CD14-positive monocyte (primary cell): ENCODE results near the gene OPRM1. TPM values are rescaled to one million over a fixed set of nuclear protein-coding genes. Genes with fewer than 3 reads are reported as not detected.

Source experiments
- DNase-seq, 3 donors: peaks; one replicate each; pipeline ENCODE4 v3.0.0-alpha.2; 2011 to 2022
- H2AFZ ChIP-seq: 2 replicates; pipeline ENCODE4 v1.6.0; 2012; ENCODE audit warnings: mild to moderate bottlenecking, low read depth, low read length, inconsistent platforms; ENCODE audit not compliant: insufficient read depth, poor library complexity, severe bottlenecking
- H3K27ac ChIP-seq, 2 donors: 1 replicate in 1 of 2; 2 replicates in 1 of 2; pipeline ENCODE4 v1.5.1; 2012 to 2013; ENCODE audit warnings: low read length in 2 of 2, control low read depth in 1 of 2, inconsistent platforms in 1 of 2, low read depth in 1 of 2, mild to moderate bottlenecking in 1 of 2
- H3K27me3 ChIP-seq, 2 donors: one replicate each; pipeline versions ENCODE4 v1.6.0 to v1.6.1; 2011 to 2013; ENCODE audit warnings: low read length in 2 of 2; ENCODE audit not compliant: control insufficient read depth in 2 of 2, insufficient read depth in 2 of 2
- H3K36me3 ChIP-seq, 2 donors: replicated peaks in 1 of 2; 1 replicate in 1 of 2; 2 replicates in 1 of 2; pipeline versions ENCODE4 v1.5.1 to v1.6.1; 2012 to 2013; ENCODE audit warnings: low read length in 2 of 2, control low read depth in 1 of 2, inconsistent platforms in 1 of 2, mild to moderate bottlenecking in 1 of 2; ENCODE audit not compliant: insufficient read depth in 2 of 2, control insufficient read depth in 1 of 2
- H3K4me1 ChIP-seq, 2 donors: 1 replicate in 1 of 2; 2 replicates in 1 of 2; pipeline versions ENCODE4 v1.5.1 to v1.6.1; 2012 to 2013; ENCODE audit warnings: low read length in 2 of 2, control low read depth in 1 of 2, inconsistent platforms in 1 of 2, mild to moderate bottlenecking in 1 of 2, moderate library complexity in 1 of 2; ENCODE audit not compliant: insufficient read depth in 2 of 2, control insufficient read depth in 1 of 2
- H3K4me2 ChIP-seq: replicated peaks from 2 replicates; pipeline ENCODE3; 2012; ENCODE audit warnings: low read length, moderate library complexity, mild to moderate bottlenecking; ENCODE audit not compliant: poor library complexity, severe bottlenecking; ENCODE audit errors: extremely low read depth
- H3K4me3 ChIP-seq, 3 experiments: fragments of 200-600 bp in 1 of 3; sonication (generic) in 1 of 3; replicated peaks in 1 of 3; 1 replicate in 2 of 3; 2 replicates in 1 of 3; pipeline ENCODE4 v1.5.1; 2011 to 2013; ENCODE audit warnings: low read length in 3 of 3, mild to moderate bottlenecking in 3 of 3, control low read depth in 2 of 3, low read depth in 2 of 3, inconsistent platforms in 1 of 3, moderate library complexity in 1 of 3
- H3K79me2 ChIP-seq: 2 replicates; pipeline ENCODE4 v1.6.0; 2012; ENCODE audit warnings: mild to moderate bottlenecking, control low read depth, inconsistent platforms, low read length, moderate library complexity; ENCODE audit not compliant: insufficient read depth
- H3K9ac ChIP-seq: 2 replicates; pipeline ENCODE4 v1.6.0; 2017; ENCODE audit warnings: low read length, mild to moderate bottlenecking; ENCODE audit not compliant: insufficient read depth, poor library complexity, severe bottlenecking
- H3K9me3 ChIP-seq, 2 donors: replicated peaks in 1 of 2; 1 replicate in 1 of 2; 2 replicates in 1 of 2; pipeline versions ENCODE4 v1.5.1 to v1.6.1; 2012 to 2013; ENCODE audit warnings: low read length in 2 of 2, control low read depth in 1 of 2; ENCODE audit not compliant: control insufficient read depth in 1 of 2, insufficient read depth in 1 of 2
- H4K20me1 ChIP-seq: 2 replicates; pipeline ENCODE4 v1.6.0; 2012; ENCODE audit warnings: mild to moderate bottlenecking, low read length, control low read depth, moderate library complexity; ENCODE audit not compliant: insufficient read depth
- H3K27ac Mint-ChIP-seq, 7 donors: one replicate each; pipeline ENCODE4 v1.8.0; 2020; ENCODE audit warnings: mild to moderate bottlenecking in 7 of 7, mixed read lengths in 7 of 7, moderate library complexity in 6 of 7, inconsistent platforms in 2 of 7
- H3K27me3 Mint-ChIP-seq, 3 donors: one replicate each; pipeline ENCODE4 v1.8.0; 2021 to 2022; ENCODE audit warnings: low read depth in 3 of 3, mild to moderate bottlenecking in 3 of 3, mixed read lengths in 3 of 3, moderate library complexity in 3 of 3, inconsistent platforms in 1 of 3
- H3K36me3 Mint-ChIP-seq, 2 donors: one replicate each; pipeline ENCODE4 v1.8.0; 2020; ENCODE audit warnings: mixed read lengths in 2 of 2, inconsistent platforms in 1 of 2, mild to moderate bottlenecking in 1 of 2
- H3K4me1 Mint-ChIP-seq: one replicate; pipeline ENCODE4 v1.8.0; 2020; ENCODE audit warnings: mild to moderate bottlenecking, mixed read lengths
- H3K4me3 Mint-ChIP-seq, 2 donors: one replicate each; pipeline ENCODE4 v1.8.0; 2020; ENCODE audit warnings: mild to moderate bottlenecking in 2 of 2, mixed read lengths in 2 of 2, moderate library complexity in 1 of 2
- H3K9me3 Mint-ChIP-seq, 7 donors: one replicate each; pipeline ENCODE4 v1.8.0; 2020 to 2022; ENCODE audit warnings: mixed read lengths in 7 of 7, mild to moderate bottlenecking in 6 of 7, moderate library complexity in 6 of 7, inconsistent platforms in 2 of 7
- WGBS: methylation state at CpG from one replicate; pipeline ENCODE4 v1.1.5; 2013; ENCODE audit warnings: missing lambda C conversion rate; ENCODE audit not compliant: insufficient coverage; 5-methylcytosine and 5-hydroxymethylcytosine counted together
- intact Hi-C, 2 donors: fragments of 100-400 bp; cut with micrococcal nuclease; formaldehyde crosslinking; loops; one replicate each; pipeline versions ENCODE4 v1.15.0 to v1.15.1; 2023
- polyA plus RNA-seq, 3 donors: library from polyadenylated mRNA; depleted of rRNA in 1 of 3; unstranded in 2 of 3; stranded (reverse) in 1 of 3; fragments of 300-500 nt in 2 of 3; fragments of >200 nt in 1 of 3; fragmentation: Illumina TruSeq in 2 of 3; gene quantifications; 1 replicate in 2 of 3; 2 replicates in 1 of 3; pipeline ENCODE4 v1.2.3, GENCODE V29; 2012 to 2021
- TF ChIP-seq, protein P1 (sequence below): fragments of 200-600 bp; IDR thresholded peaks from one replicate; pipeline ENCODE4 v1.8.0; 2022; ENCODE audit warnings: antibody characterized with exemption, mild to moderate bottlenecking

OPRM1 gene
- polyA plus RNA-seq, 3 donors = not detected

DNA sequence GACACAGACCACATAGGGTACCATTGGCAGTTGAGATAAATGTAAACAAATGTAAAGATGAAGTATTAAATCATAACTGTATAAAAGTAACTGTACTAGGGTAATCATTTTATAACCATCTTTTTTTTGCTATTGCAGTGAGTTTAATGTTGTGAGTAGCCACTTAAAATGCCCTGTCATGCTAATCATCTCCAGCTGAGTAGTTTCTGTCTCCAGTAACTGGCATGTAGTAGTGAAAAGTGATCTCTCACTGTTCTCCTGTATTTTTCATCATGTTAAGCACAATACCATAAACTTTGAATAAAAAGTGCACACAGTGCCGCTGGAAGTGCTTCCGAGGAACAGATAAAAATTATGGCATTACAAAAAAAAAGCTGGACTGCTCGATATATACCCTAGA, 45.0 kb upstream of the OPRM1 start:
- Histone ChIP-seq H3K36me3 (no peaks in the 10 kb centered on the region), H3K4me2 (no peak overlapping the region), H3K9ac (no peak overlapping the region), H2AFZ (no peak overlapping the region), H3K4me1 (no peaks in the 10 kb centered on the region), H3K27me3 (no peaks in the 10 kb centered on the region), H3K9me3 (peaks cover 0 to 2% of the 10 kb centered on the region in 2 donors), H3K79me2 (no peaks in the 10 kb centered on the region), H3K4me3 (no peak overlapping the region), H3K27ac (no peak overlapping the region), H4K20me1 (no peaks in the 10 kb centered on the region)
- TF ChIP-seq, protein P1, sequence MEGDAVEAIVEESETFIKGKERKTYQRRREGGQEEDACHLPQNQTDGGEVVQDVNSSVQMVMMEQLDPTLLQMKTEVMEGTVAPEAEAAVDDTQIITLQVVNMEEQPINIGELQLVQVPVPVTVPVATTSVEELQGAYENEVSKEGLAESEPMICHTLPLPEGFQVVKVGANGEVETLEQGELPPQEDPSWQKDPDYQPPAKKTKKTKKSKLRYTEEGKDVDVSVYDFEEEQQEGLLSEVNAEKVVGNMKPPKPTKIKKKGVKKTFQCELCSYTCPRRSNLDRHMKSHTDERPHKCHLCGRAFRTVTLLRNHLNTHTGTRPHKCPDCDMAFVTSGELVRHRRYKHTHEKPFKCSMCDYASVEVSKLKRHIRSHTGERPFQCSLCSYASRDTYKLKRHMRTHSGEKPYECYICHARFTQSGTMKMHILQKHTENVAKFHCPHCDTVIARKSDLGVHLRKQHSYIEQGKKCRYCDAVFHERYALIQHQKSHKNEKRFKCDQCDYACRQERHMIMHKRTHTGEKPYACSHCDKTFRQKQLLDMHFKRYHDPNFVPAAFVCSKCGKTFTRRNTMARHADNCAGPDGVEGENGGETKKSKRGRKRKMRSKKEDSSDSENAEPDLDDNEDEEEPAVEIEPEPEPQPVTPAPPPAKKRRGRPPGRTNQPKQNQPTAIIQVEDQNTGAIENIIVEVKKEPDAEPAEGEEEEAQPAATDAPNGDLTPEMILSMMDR = no peak
- peaks cover 0 to 2% (median 0%) of the 10 kb centered on the region in 7 donors for H3K9me3 Mint-ChIP-seq
- WGBS = 100% methylated on average over 1 of the region's 3 CpGs
- intact Hi-C loops = no loop called here
- peaks cover 0 to 2% (median 2%) of the 10 kb centered on the region in 3 donors for H3K27me3 Mint-ChIP-seq
- no peaks in the 10 kb centered on the region for H3K4me1 Mint-ChIP-seq
- no peak overlapping the region for H3K27ac Mint-ChIP-seq
- no peaks in the 10 kb centered on the region for H3K36me3 Mint-ChIP-seq
- no peak for DNase-seq
- H3K4me3 Mint-ChIP-seq = no peak overlapping the region

DNA sequence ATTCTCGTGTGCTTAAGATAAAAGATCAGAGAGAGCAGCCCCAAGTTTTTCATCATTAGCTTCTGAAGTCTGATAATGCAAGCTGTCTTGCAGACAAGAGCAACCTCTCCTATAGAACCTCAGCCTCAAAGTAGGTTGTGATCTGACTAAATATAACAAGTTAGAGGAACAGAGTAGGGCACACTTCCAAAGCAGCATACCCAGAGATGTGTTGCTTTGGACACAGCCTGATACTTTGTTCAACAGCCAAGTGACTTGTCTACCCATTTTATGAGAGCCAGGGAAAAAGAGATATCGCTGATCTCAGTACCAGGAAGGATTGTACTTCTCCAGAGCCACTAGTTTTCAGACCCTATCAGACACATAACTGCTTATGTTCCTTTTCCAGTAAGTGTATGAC, 44.2 kb upstream of the OPRM1 start:
- H4K20me1 ChIP-seq = no peaks in the 10 kb centered on the region
- no peaks in the 10 kb centered on the region for H3K36me3 Mint-ChIP-seq

More for the DNA sequence above, 44.2 kb upstream of the OPRM1 start:
- no CpG with 5 or more reads among the region's 2 CpGs for WGBS
- peaks cover 0 to 2% (median 0%) of the 10 kb centered on the region in 7 donors for H3K9me3 Mint-ChIP-seq
- H3K4me1 Mint-ChIP-seq = no peaks in the 10 kb centered on the region
- no peaks in the 10 kb centered on the region for H3K4me1 ChIP-seq
- TF ChIP-seq, protein P1 = no peak
- H3K36me3 ChIP-seq = no peaks in the 10 kb centered on the region
- H3K27me3 Mint-ChIP-seq = peaks cover 0 to 2% (median 2%) of the 10 kb centered on the region in 3 donors
- no peak overlapping the region for H3K4me3 ChIP-seq
- H3K27ac Mint-ChIP-seq = no peak overlapping the region
- H3K27me3 ChIP-seq = no peaks in the 10 kb centered on the region
- H2AFZ ChIP-seq = no peak overlapping the region
- no peaks in the 10 kb centered on the region for H3K79me2 ChIP-seq
- H3K27ac ChIP-seq = no peak overlapping the region
- peaks cover 0 to 2% of the 10 kb centered on the region in 2 donors for H3K9me3 ChIP-seq
- no peak overlapping the region for H3K9ac ChIP-seq
- intact Hi-C loops = no loop called here
- DNase-seq = no peak
- no peak overlapping the region for H3K4me2 ChIP-seq
- no peak overlapping the region for H3K4me3 Mint-ChIP-seq
